Measurements from ENCODE around the gene ELMO1. TPM values are rescaled to one million over a fixed set of nuclear protein-coding genes. Genes with fewer than 3 reads are reported as not detected.
A peak's percentile ranks its signal among the peaks of the same experiment; 100 is the strongest.

Gene ELMO1
- total and polyA plus RNA-seq, 2 of the 13 experiments (the other 11 are each of a cell fraction or from before 2014, with no cell fraction given), result 0.11 to 0.17 TPM

GRCh38 chr7:37416378-37417106 is 32.1 kb downstream of the ELMO1 start:
- Histone ChIP-seq H3K9ac (ENCODE audit: insufficient read depth, low read depth, low read length) (no peak overlapping the region), H3K4me2 (ENCODE audit: low read depth, low read length) (no peak overlapping the region), H2AFZ (ENCODE audit: low read length) (no peak overlapping the region), H3K27me3 (ENCODE audit: control insufficient read depth in 1 of 2, insufficient read depth in 2 of 2, low read length in 2 of 2) (no peaks in the 10 kb centered on the region), H3K79me2 (ENCODE audit: insufficient read depth, low read length) (no peaks in the 10 kb centered on the region), H3K4me3 (replicated peaks in 1 of 3; ENCODE audit: insufficient read depth in 1 of 3, low read depth in 2 of 3, low read length in 3 of 3) (no peak overlapping the region), H3K27ac (ENCODE audit: extremely low read length, insufficient read depth, low read length) (no peak overlapping the region), H4K20me1 (ENCODE audit: insufficient read depth, low read length) (no peaks in the 10 kb centered on the region), H3K4me1 (ENCODE audit: insufficient read depth, low read length) (peaks cover 29% of the 10 kb centered on the region), H3K36me3 (replicated peaks in 1 of 2; ENCODE audit: control insufficient read depth in 1 of 2, insufficient read depth in 2 of 2, low read length in 2 of 2) (no peaks in the 10 kb centered on the region), H3K9me3 (ENCODE audit: low read length) (no peaks in the 10 kb centered on the region)
- no peak for FAIRE-seq
- ATAC-seq, result no peak
- DNase-seq (ENCODE audit: low spot score), result no peak
- BruUV-seq (replicated peaks), result no TSS peak
- CTCF ChIA-PET (ENCODE audit: low intra/inter-chr PET ratio, low total read pairs), result no interaction called here
- POLR2A ChIA-PET, result no interaction called here
- no peak for TF ChIP-seq ZNF33B (CRISPR knock-in tag; IDR thresholded peaks at IDR 0.05)
- peak; percentile 75 for TF ChIP-seq ZNF652 (CRISPR knock-in tag; IDR thresholded peaks at IDR 0.05; ENCODE audit: borderline replicate concordance, low read depth)
- in situ Hi-C loops (cut with HindIII; ENCODE audit: extremely low pct_ligation_motif_present, low pct_unique_long_range_greater_than_20kb), result no loop called here
- intact Hi-C loops (cut with micrococcal nuclease; ENCODE audit: unreplicated experiment), result no loop called here
- 45% methylated on average over 6 of the region's 6 CpGs for WGBS (ENCODE audit: low lambda C conversion rate)

GRCh38 chr7:37415629-37416028 is 33.0 kb downstream of the ELMO1 start:
- H3K79me2 ChIP-seq (ENCODE audit: insufficient read depth, low read length), result no peaks in the 10 kb centered on the region
- no peaks in the 10 kb centered on the region for H4K20me1 ChIP-seq (ENCODE audit: insufficient read depth, low read length)
- FAIRE-seq, result no peak
- H3K4me3 ChIP-seq (replicated peaks in 1 of 3; ENCODE audit: insufficient read depth in 1 of 3, low read depth in 2 of 3, low read length in 3 of 3), result no peak overlapping the region
- no peaks in the 10 kb centered on the region for H3K9me3 ChIP-seq (ENCODE audit: low read length)
- H3K9ac ChIP-seq (ENCODE audit: insufficient read depth, low read depth, low read length), result no peak overlapping the region
- DNase-seq (ENCODE audit: low spot score), result no peak
- H3K36me3 ChIP-seq (replicated peaks in 1 of 2; ENCODE audit: control insufficient read depth in 1 of 2, insufficient read depth in 2 of 2, low read length in 2 of 2), result no peaks in the 10 kb centered on the region
- peaks cover 29% of the 10 kb centered on the region for H3K4me1 ChIP-seq (ENCODE audit: insufficient read depth, low read length)
- CTCF ChIA-PET (ENCODE audit: low intra/inter-chr PET ratio, low total read pairs), result no interaction called here
- no peak overlapping the region for H3K4me2 ChIP-seq (ENCODE audit: low read depth, low read length)
- BruUV-seq (replicated peaks), result no TSS peak
- POLR2A ChIA-PET, result no interaction called here
- H3K27me3 ChIP-seq (ENCODE audit: control insufficient read depth in 1 of 2, insufficient read depth in 2 of 2, low read length in 2 of 2), result no peaks in the 10 kb centered on the region
- H3K27ac ChIP-seq (ENCODE audit: extremely low read length, insufficient read depth, low read length), result no peak overlapping the region
- WGBS (ENCODE audit: low lambda C conversion rate), result 26% methylated on average over 1 of the region's 1 CpG
- no peak for ATAC-seq
- intact Hi-C loops (cut with micrococcal nuclease; ENCODE audit: unreplicated experiment) (no loop called here), in situ Hi-C loops (cut with HindIII; ENCODE audit: extremely low pct_ligation_motif_present, low pct_unique_long_range_greater_than_20kb) (no loop called here)
- no peak overlapping the region for H2AFZ ChIP-seq (ENCODE audit: low read length)
- TF ChIP-seq NFKBIZ (CRISPR knock-in tag; IDR thresholded peaks at IDR 0.05) (no peak), THAP11 (CRISPR knock-in tag; IDR thresholded peaks at IDR 0.05) (no peak), CTCF (CRISPR knock-in tag; IDR thresholded peaks at IDR 0.05) (no peak), HOXA5 (CRISPR knock-in tag; IDR thresholded peaks at IDR 0.05) (no peak), ZFX (CRISPR knock-in tag; IDR thresholded peaks at IDR 0.05; ENCODE audit: low read depth) (no peak), ZNF639 (CRISPR knock-in tag; conservative IDR thresholded peaks at IDR 0.05) (no peak), DMTF1 (CRISPR knock-in tag; IDR thresholded peaks at IDR 0.05) (no peak), SMYD3 (CRISPR knock-in tag; IDR thresholded peaks at IDR 0.05) (no peak), ZNF784 (CRISPR knock-in tag; IDR thresholded peaks at IDR 0.05; ENCODE audit: borderline replicate concordance) (no peak), ZNF335 (CRISPR knock-in tag; IDR thresholded peaks at IDR 0.05) (no peak), HMGA1 (CRISPR knock-in tag; conservative IDR thresholded peaks at IDR 0.05) (no peak)

All from HepG2 (cell line).